HG03342 (cell line): ENCODE measurements around the gene TOLLIP.
"Not testable (repeated sequence)": the region's sequence is repeated elsewhere in the genome, so short reads cannot be mapped to it uniquely, and the experiment has no call there.

Experiments
- ATAC-seq: cut with Tn5 transposase; IDR thresholded peaks from one replicate; pipeline ENCODE4 v1.9.1; 2021; ENCODE audit warnings: mild to moderate bottlenecking, moderate library complexity; ENCODE audit not compliant: unreplicated experiment

TOLLIP gene

DNA sequence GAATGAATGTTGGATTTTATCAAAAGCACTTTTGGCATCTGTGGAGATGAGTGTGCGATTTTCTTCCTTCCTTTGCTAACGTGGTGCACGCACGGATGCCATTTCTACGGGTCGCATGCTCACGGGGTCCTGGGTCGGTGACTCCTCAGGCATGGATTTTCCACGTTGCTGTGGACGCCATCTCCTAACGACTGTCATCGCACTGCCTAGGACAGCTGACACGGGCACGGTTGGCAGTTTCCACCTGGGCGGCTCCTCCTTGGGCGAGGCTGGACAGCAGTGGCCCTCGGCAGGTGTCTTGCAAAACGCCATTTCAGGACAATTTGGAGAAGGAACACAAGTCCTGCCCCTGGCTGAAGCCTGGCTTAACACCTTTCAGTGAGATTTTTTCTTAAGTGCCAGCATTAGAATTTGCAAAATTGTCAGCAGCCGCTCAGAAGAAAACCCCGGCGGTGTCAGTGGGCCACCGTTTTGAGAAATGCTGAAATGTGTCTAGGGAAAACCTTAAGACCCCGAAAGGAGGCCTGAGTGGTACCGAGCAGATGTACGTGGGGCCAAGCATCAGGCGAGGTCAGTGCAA is 34.7 kb upstream of the TOLLIP start:
- ATAC-seq = no peak

GRCh38 chr11:1343391-1344055 is 34.1 kb upstream of the TOLLIP start:
- ATAC-seq = no peak

- ATAC-seq = no peak
These were observed 33.5 kb upstream of the TOLLIP start for GRCh38 chr11:1342946-1343345.

- ATAC-seq = no peak
These were observed 32.6 kb upstream of the TOLLIP start for GRCh38 chr11:1341928-1342524.

GRCh38 chr11:1341226-1341625 is 31.8 kb upstream of the TOLLIP start:
- not testable (repeated sequence) for ATAC-seq

- ATAC-seq = no peak
These were observed 30.7 kb upstream of the TOLLIP start for GRCh38 chr11:1340111-1340510.

DNA sequence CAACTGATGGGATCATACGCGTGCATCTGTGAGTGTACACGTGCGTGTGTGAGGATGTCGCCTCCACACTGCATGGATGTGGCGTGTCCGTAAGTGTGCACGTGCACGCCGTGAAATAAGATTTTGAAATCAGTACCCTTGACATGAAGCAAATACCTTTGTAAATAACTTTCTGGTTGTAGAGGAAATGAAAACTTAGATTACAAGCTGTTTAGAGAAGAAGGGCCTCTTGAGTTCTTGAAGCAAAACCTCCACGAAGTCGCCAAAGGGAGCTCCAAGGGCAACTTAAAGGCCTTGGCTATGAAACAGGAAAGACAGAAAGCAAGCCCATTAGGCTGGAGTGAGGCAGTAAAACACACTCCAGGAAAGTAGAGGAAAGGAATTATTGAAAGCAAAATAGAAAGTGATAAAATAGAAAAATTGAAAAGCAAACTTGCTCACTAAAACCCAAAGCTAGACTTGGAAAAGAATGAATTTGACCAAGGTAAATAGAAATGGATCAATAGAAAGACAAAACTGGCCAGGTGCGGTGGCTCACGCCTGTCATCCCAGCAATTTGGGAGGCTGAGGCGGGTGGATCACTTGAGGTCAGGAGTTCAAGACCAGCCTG is 29.7 kb upstream of the TOLLIP start:
- no peak for ATAC-seq

DNA sequence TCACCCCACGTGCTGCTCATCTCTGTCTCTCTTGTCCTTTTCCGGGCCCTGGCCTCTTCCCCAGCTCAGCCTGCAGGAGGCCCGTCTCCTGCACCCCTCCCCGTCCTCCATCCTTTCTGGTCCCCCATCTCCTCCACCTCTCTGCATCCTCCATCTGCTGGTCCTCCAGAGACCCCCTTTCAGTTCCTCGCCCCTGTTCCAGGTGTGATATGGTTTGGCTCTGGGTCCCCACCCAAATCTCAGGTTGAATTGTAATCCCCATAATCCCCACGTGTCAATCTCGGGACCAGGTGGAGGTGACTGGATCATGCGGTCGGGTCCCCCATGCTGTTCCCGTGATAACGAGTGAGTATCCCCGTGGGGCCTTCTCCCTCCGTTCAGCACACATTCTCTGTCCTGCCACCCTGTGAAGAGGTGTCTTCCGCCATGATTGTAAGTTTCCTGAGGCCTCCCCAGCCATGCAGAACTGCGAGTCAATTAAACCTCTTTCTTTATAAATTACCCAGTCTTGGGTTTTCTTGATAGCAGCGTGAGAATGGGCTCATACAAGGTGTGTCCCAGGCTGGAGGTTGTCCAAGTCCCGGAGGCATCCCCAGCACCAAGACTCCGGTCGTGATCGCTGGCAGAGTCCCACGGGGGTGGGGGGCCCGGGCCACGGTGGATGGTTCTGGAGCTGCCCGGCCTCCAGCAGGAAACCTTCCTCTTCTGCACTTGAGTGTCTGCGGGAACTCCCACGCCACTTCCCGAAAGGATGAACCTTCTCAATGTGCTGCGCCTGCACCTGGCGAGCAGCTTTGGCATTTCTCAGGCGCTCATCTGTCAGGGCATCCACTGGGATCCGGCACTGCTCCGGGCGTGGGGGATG is 29.0 kb upstream of the TOLLIP start:
- ATAC-seq = no peak

DNA sequence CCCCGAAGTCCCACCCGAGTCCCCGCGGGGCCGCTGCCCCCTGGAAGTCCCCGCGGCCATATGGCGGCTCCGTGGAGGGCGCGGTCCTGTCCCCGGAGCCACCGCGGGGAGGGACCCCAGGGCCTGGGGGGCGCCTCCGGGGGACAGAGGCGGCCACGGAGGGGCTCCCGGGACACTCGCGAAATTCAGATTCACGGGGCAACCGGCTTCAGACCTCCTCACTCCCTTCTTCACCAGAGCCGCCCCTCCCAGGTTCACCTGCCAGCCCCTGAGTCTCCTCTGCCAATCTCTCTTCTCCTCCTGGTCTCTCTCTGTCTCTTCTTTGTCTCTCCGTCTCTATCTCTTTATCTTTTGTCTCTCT is 28.2 kb upstream of the TOLLIP start:
- ATAC-seq = no peak

GRCh38 chr11:1336836-1337646 is 27.6 kb upstream of the TOLLIP start:
- no peak for ATAC-seq

GRCh38 chr11:1335811-1336761 is 26.7 kb upstream of the TOLLIP start:
- no peak for ATAC-seq

GRCh38 chr11:1335264-1335810 is 25.9 kb upstream of the TOLLIP start:
- no peak for ATAC-seq

DNA sequence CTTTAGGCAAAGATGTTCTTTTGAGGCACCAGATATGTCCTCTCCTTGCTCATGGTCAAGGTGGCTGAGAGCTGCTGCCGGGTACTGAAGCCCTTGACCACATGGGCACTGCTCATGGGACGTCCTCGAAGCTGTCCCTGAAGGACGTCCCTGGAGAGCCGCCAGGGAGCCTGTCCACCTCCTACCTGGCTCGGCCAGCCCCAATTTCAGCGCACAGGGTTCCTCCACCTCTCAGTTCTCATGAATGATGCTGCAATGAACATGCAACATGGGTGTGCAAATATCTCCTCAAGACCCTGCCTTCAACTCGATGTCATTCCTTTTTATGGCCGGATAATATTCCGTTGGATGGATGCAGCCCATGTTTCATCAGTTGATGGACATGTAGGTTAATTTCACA is 24.4 kb upstream of the TOLLIP start:
- ATAC-seq = no peak

GRCh38 chr11:1333091-1333772 is 23.8 kb upstream of the TOLLIP start:
- ATAC-seq = no peak

DNA sequence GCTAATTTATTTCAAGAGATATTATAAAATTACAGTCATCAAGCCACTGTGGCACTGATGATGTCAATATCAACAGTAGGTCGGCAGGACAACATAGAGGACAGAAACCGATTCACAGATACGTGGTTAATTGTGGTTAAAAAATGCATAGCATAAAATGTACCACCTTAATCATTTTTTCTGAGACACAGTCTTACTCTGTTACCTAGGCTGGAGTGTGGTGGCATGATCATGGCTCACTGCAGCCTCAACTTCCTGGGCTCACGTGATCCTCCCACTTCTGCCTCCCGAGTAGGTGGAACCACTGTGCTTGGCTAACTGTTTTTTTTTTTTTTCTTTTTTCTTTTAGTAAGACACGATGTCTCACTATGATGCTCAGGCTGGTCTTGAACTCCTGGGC is 21.0 kb upstream of the TOLLIP start:
- ATAC-seq = no peak

GRCh38 chr11:1327064-1327460 is 17.6 kb upstream of the TOLLIP start:
- ATAC-seq = no peak

DNA sequence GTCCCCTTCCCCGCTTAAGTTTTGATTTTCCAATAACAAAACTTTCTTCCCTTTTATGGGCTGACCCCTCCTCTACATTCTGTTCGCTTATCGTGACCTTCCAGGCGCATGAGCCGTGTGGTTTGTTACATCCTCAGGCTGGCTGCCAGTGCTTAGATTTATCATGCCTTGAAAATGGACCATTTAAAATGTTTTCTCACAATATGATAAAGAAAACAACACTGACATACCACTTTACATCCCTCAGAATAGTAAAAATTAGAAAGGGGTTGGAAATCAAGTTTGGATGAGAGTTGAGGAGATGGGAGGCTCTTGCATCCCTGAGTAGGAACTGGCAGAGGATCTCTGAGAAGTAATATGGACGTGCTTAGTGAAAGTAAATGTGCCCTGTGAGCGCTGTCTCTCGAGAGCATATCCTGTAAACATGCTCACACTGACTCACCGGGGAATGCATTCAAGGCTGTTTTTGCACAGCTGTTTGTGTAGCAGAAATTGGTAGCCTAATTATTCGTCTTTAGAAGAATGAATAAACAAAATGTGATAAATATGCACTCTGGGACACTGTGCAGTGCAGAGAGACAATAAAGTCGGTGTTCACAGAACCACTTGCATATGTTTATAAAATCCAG is 17.1 kb upstream of the TOLLIP start:
- ATAC-seq = no peak

GRCh38 chr11:1323774-1324173 is 14.3 kb upstream of the TOLLIP start:
- no peak for ATAC-seq
